Measurements from ENCODE around the gene NKAPD1.

DNA sequence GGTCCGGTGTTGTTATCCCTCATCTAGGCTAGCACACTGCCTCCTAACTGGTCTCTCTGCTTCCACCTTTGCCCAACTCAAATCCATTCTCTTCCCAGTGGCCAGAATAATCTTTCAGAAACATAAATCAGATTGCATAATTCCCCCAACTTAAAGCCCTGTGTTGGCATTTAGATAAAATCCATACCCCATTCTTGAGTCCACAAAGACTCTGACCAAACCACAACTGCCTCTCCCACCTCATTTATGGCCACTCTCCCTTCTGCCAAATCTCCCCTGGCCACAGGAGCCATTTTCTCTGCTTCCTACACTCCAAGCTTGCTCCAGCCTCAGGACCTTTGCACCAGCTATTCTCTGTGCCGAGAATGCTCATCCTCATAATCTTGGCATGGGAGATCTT, 53.0 kb downstream of the NKAPD1 start:
- TF ChIP-seq, protein P1, sequence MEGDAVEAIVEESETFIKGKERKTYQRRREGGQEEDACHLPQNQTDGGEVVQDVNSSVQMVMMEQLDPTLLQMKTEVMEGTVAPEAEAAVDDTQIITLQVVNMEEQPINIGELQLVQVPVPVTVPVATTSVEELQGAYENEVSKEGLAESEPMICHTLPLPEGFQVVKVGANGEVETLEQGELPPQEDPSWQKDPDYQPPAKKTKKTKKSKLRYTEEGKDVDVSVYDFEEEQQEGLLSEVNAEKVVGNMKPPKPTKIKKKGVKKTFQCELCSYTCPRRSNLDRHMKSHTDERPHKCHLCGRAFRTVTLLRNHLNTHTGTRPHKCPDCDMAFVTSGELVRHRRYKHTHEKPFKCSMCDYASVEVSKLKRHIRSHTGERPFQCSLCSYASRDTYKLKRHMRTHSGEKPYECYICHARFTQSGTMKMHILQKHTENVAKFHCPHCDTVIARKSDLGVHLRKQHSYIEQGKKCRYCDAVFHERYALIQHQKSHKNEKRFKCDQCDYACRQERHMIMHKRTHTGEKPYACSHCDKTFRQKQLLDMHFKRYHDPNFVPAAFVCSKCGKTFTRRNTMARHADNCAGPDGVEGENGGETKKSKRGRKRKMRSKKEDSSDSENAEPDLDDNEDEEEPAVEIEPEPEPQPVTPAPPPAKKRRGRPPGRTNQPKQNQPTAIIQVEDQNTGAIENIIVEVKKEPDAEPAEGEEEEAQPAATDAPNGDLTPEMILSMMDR (IDR thresholded peaks at IDR 0.05), result no peak
- TF ChIP-seq POLR2A (IDR thresholded peaks at IDR 0.05) (no peak), POLR2AphosphoS5 (IDR thresholded peaks at IDR 0.05) (no peak)
